Activated CD8-positive, alpha-beta memory T cell treated with anti-CD3 and anti-CD28 coated beads for 36 hours (primary cell): ENCODE data around the gene TGM2. TPM values are rescaled to one million over a fixed set of nuclear protein-coding genes. Genes with fewer than 3 reads are reported as not detected.

Experiments
- CTCF ChIA-PET: fragments of 350-600 bp; sonication (Branson Sonifier 250); formaldehyde crosslinking; loops from one replicate; lab custom pipeline; 2021; ENCODE audit warnings: antibody characterized with exemption; lab: Charles Lee
- POLR2A ChIA-PET: fragments of 350-600 bp; sonication (Branson Sonifier 250); formaldehyde crosslinking; loops from one replicate; lab custom pipeline; 2021; ENCODE audit warnings: antibody characterized with exemption; lab: Charles Lee
- total RNA-seq, 2 experiments: library from RNA; stranded (reverse); gene quantifications; one replicate each; pipeline ENCODE4 v1.2.3, GENCODE V29; 2021

The TGM2 gene
- total RNA-seq, 2 experiments from 2014 or later, result not detected

DNA sequence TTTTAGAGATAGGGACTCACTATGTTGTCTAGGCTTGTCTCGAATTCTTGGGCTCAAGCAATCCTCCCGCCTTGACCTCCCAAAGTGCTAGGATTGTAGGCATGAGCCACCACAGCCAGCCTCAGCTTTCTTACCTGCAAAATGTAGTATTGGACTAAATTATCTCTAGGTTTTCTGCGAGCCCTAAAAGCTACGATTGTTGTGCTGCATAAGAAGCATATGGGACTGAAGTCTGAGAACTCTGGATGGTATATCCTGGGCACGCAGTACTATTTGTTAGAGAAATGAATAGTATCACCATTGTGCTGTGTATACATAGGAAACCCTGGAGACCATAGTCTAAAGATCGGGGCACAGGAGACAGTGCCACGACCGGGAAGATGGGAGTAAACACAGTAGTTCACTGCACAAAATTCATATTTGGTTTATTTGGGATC lies 71.4 kb downstream of the TGM2 start:
- ChIA-PET POLR2A (interaction anchor here (0.7 kb wide), 1 partner anchor 42 kb away, joined by 3 read pairs; no protein-coding TSS in a partner anchor), CTCF (interaction anchor here (1.6 kb wide), 1 partner anchor 20 kb away, joined by 5 read pairs; no protein-coding TSS in a partner anchor)

DNA sequence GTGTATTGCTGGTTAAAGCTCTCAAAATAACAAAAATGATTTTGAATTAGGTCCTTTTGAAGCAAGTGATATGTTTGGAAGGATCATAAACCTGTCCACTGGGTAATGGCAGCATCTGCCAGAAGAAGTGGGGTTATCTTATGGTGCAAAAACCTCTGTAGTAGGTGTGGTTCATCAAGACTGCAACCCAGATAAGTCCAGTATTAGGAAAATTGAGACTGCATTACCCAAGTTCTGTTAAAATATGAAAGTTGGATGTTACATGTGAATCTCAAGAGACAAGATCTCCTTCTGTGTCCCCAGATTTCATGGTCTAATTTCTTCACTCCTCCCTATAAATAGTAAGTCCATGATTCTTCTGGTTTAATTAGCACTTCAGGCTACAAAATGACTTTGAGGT lies 72.2 kb downstream of the TGM2 start:
- CTCF ChIA-PET, result no interaction called here

DNA sequence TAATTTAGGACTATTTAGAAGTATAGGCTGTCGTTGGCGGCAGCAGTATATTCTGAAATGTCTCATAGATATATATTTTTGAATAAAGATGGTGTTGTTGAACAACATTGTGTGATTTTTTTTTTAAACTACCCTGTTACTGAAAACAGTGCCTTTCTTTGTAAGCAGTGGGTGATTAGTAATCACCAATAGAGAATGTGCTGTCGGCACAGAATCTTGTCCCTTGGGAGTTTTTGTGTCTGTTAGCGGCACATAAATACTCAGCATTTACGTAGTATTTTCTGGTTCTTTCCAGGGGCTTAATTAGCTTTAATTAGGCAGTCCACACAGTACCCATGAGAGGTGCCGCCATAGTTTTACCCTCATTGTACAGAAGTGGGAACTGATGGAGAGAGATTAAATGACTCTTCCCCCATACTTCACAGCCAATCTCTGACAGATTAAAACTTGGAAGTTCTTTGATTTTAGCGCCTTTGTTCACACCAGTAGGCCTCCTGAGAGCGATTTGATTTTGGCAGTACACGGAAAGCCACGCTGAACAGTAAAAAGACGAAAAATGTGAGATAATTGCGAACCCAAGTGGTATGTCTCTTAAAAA lies 72.7 kb downstream of the TGM2 start:
- POLR2A ChIA-PET, result no interaction called here
- CTCF ChIA-PET, result no interaction called here

More for the DNA sequence above, 72.2 kb downstream of the TGM2 start:
- POLR2A ChIA-PET, result no interaction called here

DNA sequence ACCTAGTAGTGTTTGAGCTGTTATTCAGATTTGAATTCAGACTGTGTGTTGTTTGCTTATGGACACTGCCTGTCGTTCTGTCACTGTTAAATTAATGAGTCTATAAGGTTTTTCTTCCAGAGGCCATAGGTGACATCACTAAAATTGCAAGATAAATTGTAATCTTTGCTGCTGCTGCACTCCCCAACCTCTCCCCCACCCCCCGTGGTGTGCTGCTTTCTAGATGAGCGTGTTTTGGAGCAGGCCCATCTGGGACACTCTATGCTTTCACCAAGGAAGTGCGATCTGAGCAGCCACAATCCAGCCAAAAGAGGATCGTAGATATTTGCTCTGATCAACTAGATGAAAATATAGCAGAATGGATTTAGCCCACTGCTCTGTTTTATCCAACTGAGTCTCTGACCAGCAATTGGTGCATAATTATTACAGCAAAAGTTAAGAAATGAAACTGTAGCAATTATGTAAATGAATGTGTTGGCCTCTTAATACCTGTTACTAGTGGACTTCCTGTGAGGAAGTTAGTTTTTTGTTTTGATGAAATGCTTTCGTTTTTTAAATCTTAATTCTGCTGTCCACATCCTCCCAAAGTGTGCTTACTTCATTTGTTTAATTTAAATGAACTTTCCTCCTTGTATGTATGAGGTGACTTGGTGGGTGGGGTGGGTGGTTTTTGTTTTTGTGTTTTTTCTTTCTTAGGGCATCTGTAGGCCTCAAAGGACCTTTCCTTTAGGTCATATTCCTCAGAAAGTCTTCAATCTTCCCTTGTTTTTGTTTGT lies 73.4 kb downstream of the TGM2 start:
- ChIA-PET POLR2A (no interaction called here), CTCF (no interaction called here)

DNA sequence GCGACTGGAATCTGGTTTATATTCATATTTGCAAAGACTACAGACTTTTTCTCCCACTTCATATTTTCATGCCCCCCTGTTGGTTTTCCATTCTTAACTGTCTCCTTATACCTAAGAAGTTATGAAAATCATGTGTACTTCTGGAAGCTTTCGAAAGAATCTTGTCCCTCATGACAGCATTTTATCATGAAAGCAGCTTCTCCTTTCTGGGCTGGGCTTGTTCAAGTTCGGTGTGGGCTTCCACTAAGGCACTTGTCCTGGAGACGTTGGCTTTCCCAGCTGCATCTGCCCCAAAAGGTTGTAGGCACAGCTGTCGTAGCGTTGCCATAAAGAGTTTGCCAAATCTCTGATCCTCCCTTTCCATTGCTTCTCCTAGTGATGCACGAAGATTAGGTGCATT lies 75.0 kb downstream of the TGM2 start:
- POLR2A ChIA-PET, result no interaction called here

DNA sequence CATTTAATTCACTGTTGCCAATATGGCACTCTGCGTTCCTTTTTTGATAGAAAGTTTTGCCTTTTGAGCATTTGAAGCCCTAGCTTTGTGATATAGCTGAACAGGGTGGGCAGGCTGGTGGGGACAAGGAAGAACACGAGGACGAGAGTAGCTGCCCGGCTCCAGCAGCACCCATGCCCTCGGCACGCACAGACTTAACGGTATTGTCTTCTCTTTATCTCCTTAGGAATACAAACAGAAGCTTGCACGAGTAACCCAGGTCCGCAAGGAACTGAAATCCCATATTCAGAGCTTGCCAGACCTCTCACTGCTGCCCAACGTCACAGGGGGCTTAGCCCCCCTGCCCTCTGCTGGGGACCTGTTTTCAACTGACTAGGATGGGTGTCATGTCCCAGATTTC lies 75.6 kb downstream of the TGM2 start:
- POLR2A ChIA-PET, result no interaction called here

More for the DNA sequence above, 75.0 kb downstream of the TGM2 start:
- CTCF ChIA-PET, result interaction anchor here (1.2 kb wide), 1 partner anchor 75 kb away, joined by 3 read pairs; the partner anchor contains the start of gene TGM2

DNA sequence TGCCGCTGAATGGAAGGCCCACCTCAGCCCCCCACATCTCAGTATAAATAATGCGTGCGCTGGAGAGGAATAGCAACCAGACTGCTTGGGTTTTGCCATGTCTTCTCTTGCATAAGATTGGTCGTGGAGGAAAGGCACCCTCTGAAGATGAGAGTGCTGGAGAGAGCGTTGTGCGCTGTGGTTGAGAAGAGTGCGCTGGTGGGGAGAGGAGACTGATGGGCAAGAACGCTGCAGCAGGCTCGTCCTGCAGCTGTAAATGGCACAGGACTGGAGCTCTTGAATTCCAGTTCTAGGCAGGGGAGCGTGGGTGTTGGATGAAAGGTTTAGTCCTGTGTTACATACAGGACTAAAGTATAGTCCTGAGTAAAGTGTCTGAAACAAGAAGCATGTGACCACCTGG lies 80.0 kb downstream of the TGM2 start:
- ChIA-PET CTCF (interaction anchor here (0.9 kb wide), 1 partner anchor 12 kb away, joined by 3 read pairs; no protein-coding TSS in a partner anchor), POLR2A (no interaction called here)

More for the DNA sequence above, 75.6 kb downstream of the TGM2 start:
- CTCF ChIA-PET, result interaction anchor here (0.6 to 1.2 kb wide), 2 partner anchors 75 to 754 kb away, joined by 3 read pairs; partner anchors contain the start of gene TGM2

DNA sequence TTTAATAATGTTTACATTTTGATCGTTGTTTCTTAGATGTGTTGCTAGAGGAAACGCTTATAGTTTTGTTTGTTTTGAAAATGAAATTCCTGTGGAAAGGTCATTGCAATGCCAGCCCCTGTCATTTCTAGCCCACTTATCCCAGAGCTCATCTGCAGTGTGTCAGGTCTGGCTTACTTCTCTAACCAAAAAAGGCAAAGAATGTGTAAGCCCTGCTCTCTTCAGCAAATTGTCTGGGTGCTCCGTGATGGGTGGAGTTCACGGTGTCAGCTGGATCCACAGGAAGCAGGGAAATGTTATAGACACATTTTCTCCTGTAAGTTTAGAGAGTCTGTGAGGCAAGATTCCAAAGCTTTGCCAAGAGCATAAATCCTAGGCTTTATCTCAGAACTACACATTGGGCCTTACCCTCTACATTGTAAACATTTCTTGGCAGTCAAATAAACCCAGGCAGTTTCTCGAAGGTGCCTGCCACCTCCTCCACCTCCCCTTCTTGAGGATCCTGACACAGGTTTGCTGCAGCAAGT lies 80.6 kb downstream of the TGM2 start:
- ChIA-PET POLR2A (no interaction called here), CTCF (interaction anchor here (0.9 kb wide), 1 partner anchor 11 kb away, joined by 3 read pairs; no protein-coding TSS in a partner anchor)

DNA sequence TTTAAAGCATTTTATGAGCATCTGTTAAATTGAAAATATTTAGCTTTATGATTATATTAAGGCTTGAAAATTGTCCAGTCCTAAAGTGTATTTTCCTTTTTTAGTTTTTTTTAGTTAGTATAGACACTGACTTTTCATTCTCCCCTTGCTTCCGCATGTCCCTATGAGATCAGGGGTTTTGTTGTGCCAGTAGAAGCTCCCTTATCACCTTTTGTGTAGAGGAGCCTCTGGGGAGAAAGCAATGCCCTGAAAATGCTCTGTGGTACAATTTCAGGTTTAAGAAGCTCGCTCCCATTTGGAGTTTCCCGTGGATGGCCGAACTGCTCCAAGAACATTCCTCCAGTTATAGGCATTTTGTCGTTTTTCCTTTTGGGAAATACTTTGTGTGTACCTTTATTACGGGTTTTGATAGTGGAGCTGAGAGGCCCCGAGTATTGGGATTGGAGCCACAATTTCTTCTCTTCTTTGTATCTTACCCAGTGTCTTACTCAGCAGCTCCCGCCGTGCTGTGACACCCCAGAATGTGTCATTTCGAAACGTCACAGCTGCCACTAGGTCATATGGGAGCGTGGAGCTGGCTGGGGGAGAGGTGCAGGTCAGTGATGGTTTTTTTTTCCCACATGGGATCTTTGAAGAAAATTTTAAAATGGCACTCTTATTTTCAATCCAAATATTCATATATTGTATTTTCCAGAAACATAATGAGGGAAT lies 81.6 kb downstream of the TGM2 start:
- ChIA-PET CTCF (interaction anchor here (0.8 to 1.6 kb wide), 4 partner anchors 10 to 138 kb away, joined by 3 to 7 read pairs (median 4); no protein-coding TSS in a partner anchor), POLR2A (no interaction called here)

DNA sequence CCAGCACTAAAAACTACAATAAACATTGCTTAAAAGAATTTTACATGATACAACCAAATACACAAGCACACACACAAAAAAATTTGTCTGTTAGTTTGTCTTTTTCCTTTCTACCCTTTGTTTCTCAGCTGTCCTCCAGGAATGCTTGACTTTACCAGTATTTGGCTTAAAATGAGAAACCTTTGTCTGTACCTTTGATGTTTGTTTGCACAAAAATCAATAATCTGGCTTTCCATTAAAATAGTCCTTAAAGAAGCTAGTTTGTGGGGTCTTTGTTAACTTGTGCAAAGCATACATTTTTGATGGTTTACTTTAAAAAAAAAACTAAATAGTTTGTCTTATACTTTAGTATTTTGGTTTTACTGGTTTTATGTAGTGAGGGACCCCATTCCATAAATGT lies 82.2 kb downstream of the TGM2 start:
- ChIA-PET CTCF (interaction anchor here (0.8 to 1.6 kb wide), 3 partner anchors 9 to 138 kb away, joined by 3 to 7 read pairs (median 4); no protein-coding TSS in a partner anchor), POLR2A (no interaction called here)

DNA sequence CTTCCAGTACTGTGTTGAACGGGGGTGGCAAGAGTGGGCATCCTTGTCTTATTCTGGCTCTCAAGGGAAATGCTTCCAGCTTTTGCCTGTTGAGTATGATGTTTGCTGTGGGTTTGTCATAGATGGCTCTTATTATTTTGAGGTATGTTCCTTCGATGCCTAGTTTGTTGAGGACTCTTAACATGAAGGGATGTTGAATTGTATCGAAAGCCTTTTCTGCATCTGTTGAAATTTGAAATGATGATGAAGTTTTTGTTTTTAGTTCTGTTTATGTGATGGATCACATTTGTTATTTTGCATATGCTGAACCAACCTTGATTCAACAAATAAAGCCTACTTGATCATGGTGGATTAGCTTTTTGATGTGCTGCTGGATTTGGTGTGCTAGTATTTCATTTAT lies 83.5 kb downstream of the TGM2 start:
- ChIA-PET POLR2A (no interaction called here), CTCF (interaction anchor here (0.9 kb wide), 1 partner anchor 8 kb away, joined by 3 read pairs; no protein-coding TSS in a partner anchor)

DNA sequence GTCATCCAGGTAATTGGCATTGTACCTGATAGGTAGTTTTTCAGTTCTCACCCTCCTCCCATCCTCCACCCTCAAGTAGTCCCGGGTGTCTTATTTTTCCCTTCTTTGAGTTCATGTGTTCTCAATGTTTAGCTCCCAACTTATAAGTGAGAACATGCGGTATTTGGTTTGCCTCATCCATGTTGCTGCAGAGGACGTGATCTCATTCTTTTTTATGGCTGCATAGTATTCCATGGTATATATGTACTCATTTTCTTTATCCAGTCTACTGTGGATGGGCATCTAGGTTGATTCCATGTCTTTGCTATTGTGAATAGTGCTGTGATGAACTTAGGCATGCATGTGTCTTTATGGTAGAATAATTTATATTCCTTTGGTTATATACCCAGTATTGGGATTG lies 85.7 kb downstream of the TGM2 start:
- ChIA-PET POLR2A (no interaction called here), CTCF (no interaction called here)

DNA sequence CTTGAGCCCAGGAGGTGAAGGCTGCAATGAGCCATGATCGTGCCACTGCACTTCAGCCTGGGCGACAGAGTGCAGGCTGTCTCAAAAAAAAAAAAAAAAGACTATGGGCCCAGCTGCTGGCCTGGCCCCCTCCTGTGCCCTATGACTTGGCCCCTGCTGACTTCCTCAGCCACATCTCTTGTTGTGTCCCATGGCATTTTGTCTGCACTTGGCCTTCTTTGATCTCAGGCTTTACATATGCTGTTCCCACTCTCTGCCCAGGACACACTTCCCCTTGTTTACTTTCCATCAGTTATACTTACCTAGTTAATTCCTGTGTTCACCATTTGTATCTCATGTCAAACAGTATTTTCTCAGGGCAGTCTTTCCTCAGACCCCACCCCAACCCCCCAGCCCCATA lies 87.0 kb downstream of the TGM2 start:
- CTCF ChIA-PET, result no interaction called here

More for the DNA sequence above, 87.0 kb downstream of the TGM2 start:
- POLR2A ChIA-PET, result no interaction called here

Other genes with a start within 250 kb of the TGM2 start
- gene TTI1, start 131.8 kb downstream of the TGM2 start, total RNA-seq, result 10 to 100 TPM; 43.2 to 43.8 TPM
- 10 to 100 TPM; 36.5 to 38.8 TPM for gene RPRD1B, start 131.5 kb downstream of the TGM2 start, total RNA-seq
- not detected for gene KIAA1755, start 95.5 kb upstream of the TGM2 start, total RNA-seq
- not detected for gene BPI, start 138.9 kb upstream of the TGM2 start, total RNA-seq
- not detected for gene LBP, start 181.2 kb upstream of the TGM2 start, total RNA-seq